GM18507 (cell line): ENCODE data around the gene GPATCH2.
"Not testable (repeated sequence)": the region's sequence is repeated elsewhere in the genome, so short reads cannot be mapped to it uniquely, and the experiment has no call there.

Experiments used
- DNase-seq: peaks from one replicate; pipeline ENCODE4 v3.0.0; 2011; ENCODE audit warnings: low read depth; ENCODE audit not compliant: insufficient read length; ENCODE audit errors: extremely low spot score
- FAIRE-seq: peaks from 2 replicates; lab custom pipeline; 2011; peaks lifted over from hg19 to GRCh38; lab: Jason Lieb, UNC

The GPATCH2 gene

GRCh38 chr1:217586586-217586985, 44.3 kb downstream of the GPATCH2 start:
- no peak for FAIRE-seq

DNA sequence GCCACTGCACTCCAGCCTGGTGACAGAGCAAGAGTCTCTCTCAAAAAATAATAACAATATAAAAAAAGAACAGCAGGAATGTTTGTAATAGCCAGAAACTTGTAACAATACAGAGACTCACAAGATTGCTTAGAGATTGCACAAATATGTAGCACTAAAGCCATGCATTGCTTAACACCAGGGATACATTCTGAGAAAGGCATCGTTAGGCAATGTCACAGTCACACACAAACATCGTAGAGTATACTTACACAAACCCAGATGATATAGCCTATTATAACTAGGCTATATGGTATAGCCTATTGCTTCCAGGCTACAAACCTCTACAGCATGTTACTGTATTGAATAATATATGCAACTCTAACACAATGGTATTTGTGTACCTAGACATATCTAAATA, 45.3 kb downstream of the GPATCH2 start:
- FAIRE-seq (no peak), DNase-seq (no peak)

More at GRCh38 chr1:217586586-217586985, 44.3 kb downstream of the GPATCH2 start:
- no peak for DNase-seq

GRCh38 chr1:217584286-217584811, 46.5 kb downstream of the GPATCH2 start:
- not testable (repeated sequence) for FAIRE-seq, DNase-seq

- DNase-seq (no peak), FAIRE-seq (no peak)
These were observed 53.6 kb downstream of the GPATCH2 start for GRCh38 chr1:217577336-217577735.

- no peak for FAIRE-seq
- no peak for DNase-seq
These were observed 56.5 kb downstream of the GPATCH2 start for GRCh38 chr1:217574265-217574949.

- FAIRE-seq, result no peak
- no peak for DNase-seq
These were observed 61.9 kb downstream of the GPATCH2 start for GRCh38 chr1:217569021-217569420.

DNA sequence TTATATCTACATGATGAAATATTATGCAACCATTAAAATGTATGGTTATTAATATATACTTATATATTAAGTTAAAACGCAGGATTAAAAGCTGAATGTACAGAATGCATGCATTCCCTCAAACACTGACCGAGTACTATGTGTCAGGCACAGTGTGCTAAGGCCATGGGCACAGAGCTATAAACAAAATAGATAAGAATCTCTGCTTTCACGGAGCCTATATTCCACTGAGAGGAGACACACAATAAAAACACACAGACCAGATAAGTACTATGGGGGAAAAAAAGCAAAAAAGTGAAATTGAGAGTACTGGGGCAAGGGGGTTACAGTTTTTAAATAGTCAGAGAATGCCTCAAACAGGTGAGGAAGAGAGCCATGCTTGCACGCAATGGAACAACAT, 62.7 kb downstream of the GPATCH2 start:
- DNase-seq (no peak), FAIRE-seq (no peak)

- FAIRE-seq, result no peak
- DNase-seq, result no peak
These were observed 66.1 kb downstream of the GPATCH2 start for GRCh38 chr1:217564833-217565232.

DNA sequence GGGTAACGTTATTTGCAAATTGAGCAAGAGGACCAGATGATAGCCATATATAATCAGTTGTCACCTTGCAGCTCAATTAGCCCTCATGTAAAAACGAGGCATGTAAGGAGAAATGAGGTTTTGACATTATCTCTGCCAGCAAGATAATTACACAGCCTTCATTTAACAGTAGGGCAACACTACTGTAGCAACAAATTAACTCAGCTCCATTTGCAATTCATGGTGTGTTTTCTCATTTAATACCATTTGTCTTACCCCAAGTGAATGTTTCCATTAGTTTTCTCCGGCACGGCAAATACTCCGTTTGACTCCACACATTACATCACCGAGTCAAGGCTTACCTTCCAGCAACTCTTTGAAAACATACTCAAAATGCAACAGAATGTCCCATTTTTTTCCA, 66.7 kb downstream of the GPATCH2 start:
- DNase-seq, result no peak
- FAIRE-seq, result no peak

GRCh38 chr1:217563179-217563578, 67.7 kb downstream of the GPATCH2 start:
- no peak for DNase-seq
- no peak for FAIRE-seq

- no peak for FAIRE-seq
- no peak for DNase-seq
These were observed 68.5 kb downstream of the GPATCH2 start for GRCh38 chr1:217562229-217562878.

- FAIRE-seq (no peak), DNase-seq (no peak)
These were observed 69.4 kb downstream of the GPATCH2 start for GRCh38 chr1:217561446-217561845.

DNA sequence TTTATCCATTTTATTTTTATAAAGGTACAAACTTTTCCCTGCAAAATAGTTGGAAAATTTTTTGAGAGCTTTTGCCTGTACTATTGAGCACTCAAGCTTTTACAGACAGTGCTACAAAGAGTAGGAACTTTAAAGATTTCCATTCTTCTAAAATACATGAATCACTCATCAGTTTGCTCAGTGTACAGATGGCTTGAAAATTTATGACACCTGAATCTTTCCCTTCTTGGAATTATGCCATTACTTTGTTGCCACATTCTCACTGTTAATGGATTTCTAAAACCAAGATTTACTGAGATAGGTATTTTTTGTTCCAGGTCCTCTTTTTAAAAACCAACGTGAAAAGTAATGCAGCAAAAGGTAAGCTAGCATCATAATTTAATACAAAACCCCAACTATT, 76.0 kb downstream of the GPATCH2 start:
- FAIRE-seq, result no peak
- no peak for DNase-seq

DNA sequence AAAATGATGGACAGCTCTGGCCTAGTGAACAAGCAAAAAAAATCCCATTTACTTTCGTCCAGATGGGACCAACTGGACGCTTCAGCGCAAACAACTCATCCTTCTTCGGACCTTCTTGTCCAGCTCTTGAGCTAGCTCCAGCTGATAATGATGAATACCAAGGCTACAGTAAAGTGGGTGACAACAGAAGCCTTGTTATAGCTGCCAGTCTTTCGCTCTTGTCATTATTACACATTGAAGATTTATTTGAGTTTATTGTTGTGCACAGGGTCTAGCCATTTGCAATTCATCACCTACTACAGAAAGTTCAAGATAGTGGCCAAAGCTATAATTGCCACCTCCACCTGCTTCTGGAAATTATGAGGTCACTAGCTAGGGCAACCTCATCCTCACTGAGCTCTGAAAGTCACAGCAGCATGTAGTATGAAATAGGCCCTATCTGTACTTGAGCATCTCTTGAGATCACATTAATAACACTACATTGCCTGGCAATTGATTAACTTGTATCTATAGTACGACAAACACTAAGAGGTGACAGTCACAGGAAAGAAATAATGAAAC, 76.9 kb downstream of the GPATCH2 start:
- FAIRE-seq, result no peak
- no peak for DNase-seq

- no peak for FAIRE-seq
- DNase-seq, result no peak
These were observed 78.4 kb downstream of the GPATCH2 start for GRCh38 chr1:217552339-217552951.

DNA sequence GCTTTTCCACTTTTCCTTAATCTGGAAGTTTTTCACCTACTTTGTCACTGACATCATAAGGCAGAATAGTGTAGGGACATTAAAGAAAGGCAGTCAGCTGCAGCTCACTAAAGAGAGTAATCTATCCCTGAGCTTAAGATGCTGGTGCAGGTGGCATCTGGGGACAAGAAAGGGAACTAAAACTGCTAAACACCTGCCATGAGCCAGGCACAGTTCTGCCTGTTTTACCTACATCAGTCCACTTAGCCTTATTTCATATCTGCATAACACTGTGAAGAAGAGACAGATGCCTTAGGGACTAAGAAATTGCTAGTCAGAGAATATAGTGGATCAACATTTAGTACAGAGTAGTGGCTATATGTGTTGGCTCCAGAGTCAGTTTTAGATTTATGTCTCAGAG, 88.1 kb downstream of the GPATCH2 start:
- no peak for FAIRE-seq

DNA sequence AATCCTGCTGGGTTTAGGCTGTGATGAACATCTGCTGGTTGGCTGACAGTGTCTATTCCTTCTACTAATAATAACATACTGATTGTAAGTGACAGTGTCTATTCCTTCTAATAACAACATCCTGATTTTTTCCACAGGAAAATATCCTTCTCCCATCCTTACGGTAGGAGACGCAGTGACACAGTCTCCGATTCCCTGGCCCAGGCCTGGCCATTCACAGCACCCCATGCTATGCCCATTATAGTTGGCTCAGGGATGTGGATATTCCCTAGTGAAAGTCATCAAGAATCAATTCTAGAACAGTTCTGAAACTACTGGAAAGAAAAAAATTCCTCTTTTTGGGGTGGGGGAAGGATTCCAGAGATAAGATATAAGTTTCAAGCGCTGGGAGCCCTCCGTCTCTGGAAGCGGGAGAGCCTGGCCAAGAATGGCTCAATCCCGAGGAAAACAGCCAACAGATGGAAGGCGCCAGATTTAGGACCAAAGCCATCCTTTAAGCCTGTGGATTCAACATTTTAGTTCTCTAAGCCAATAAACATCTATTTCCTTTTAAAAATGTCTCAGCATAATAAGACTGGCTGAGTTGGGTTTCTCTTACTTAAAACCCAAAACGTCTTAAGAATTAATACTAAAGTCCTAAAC, 88.6 kb downstream of the GPATCH2 start:
- DNase-seq (no peak), FAIRE-seq (no peak)

More for the DNA sequence above, 88.1 kb downstream of the GPATCH2 start:
- DNase-seq, result no peak

DNA sequence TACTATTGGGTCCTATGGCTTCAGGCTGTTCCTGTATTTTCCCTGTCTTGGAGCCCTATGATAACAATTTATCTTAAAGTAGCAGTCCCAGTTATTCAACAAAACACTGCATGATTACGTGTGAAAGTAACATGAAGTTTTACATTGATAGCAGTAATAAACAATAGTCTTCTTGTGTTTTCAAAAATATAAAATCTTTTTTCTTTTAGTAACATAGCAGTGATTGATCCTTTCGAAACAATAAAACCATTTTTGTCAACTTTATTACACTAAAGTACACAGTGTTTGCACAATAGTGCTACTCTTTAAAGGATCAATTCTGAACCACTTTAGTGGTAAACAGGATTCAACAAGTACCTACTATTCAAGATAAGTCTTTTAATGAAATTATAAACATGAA, 90.6 kb downstream of the GPATCH2 start:
- DNase-seq, result no peak
- FAIRE-seq, result no peak

DNA sequence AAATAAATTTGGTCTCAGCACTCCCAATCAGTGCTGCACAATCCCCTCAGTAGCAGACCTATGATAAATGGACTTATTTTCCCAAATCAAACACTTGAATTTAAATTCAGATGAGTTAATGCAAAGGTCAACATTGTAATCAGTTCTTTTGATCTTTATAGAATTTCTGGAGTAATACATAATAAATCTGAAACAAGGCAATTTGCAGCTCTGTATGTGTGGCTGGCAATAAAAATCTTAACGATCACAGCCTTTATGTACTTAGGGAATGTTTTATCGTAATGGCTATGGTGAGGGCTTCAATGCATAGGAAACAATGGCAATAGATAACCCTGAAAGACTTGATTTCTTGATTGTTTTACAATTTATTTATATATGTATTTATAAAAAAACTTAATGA, 91.4 kb downstream of the GPATCH2 start:
- DNase-seq, result no peak
- FAIRE-seq, result no peak
